GM12892 (cell line): ENCODE data around the gene PRKCZ.

Source experiments
- POLR2AphosphoS5 ChIP-seq: IDR thresholded peaks from 2 replicates; pipeline ENCODE4 v1.6.1; 2011; ENCODE audit warnings: low read depth, low read length, control low read depth
- TAF1 ChIP-seq: IDR thresholded peaks from 2 replicates; pipeline ENCODE4 v1.6.1; 2011; ENCODE audit warnings: low read depth, mild to moderate bottlenecking, control low read depth, low read length, borderline replicate concordance

DNA sequence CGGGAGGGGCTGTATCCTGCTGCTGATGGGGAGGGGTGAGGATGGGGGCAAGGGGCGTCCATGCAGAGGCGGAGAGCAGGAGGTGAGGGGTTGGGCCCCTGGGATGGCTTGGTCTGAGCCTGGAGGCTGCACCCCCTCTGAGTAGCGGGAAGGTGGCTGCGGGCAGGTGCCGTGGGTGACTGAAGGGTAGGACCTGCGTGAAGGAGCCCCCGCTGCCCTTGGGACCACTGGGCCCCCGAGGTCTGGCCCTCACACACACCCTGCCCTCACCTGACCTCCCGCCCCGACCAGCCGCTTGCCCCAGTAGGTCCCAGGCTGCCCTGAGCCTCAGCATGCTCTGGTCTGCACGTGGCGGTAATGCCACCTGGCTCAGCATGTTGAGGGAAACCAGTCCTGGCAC lies 165.1 kb downstream of the PRKCZ start:
- TF ChIP-seq POLR2AphosphoS5 (no peak), TAF1 (no peak)
